ENCODE measurements around the gene MAN1A1. TPM values are rescaled to one million over a fixed set of nuclear protein-coding genes. Genes with fewer than 3 reads are reported as not detected.

The MAN1A1 gene
- total and polyA plus RNA-seq, 4 donors = 68.2 to 209 (median 148) TPM

DNA sequence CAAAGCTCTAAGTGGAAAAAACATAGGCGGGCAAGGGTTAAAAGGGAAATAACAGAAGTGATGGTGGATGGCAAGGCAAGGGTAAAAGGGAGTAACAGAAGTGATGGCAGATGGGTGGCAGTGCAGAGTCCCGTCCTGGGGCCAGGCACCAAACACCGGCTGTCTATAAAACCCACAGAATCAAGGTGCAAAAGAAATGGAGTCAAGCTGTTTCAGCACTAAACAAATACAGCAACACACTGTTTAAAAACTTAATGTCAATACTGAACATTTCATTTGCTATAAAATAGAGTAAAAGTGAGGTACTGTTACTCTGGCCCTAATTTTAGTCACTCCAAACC lies 87.6 kb downstream of the MAN1A1 start (continued):
- TF ChIP-seq, protein P1, sequence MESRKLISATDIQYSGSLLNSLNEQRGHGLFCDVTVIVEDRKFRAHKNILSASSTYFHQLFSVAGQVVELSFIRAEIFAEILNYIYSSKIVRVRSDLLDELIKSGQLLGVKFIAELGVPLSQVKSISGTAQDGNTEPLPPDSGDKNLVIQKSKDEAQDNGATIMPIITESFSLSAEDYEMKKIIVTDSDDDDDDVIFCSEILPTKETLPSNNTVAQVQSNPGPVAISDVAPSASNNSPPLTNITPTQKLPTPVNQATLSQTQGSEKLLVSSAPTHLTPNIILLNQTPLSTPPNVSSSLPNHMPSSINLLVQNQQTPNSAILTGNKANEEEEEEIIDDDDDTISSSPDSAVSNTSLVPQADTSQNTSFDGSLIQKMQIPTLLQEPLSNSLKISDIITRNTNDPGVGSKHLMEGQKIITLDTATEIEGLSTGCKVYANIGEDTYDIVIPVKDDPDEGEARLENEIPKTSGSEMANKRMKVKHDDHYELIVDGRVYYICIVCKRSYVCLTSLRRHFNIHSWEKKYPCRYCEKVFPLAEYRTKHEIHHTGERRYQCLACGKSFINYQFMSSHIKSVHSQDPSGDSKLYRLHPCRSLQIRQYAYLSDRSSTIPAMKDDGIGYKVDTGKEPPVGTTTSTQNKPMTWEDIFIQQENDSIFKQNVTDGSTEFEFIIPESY (IDR thresholded peaks at IDR 0.05) = no peak
- TF ChIP-seq GABPA (IDR thresholded peaks at IDR 0.05 in 1 of 2, conservative IDR thresholded peaks at IDR 0.05 in 1 of 2) = no peak
- TF ChIP-seq RAD21 (IDR thresholded peaks at IDR 0.05) = no peak
- TF ChIP-seq NR2F2 (IDR thresholded peaks at IDR 0.05) = no peak

DNA sequence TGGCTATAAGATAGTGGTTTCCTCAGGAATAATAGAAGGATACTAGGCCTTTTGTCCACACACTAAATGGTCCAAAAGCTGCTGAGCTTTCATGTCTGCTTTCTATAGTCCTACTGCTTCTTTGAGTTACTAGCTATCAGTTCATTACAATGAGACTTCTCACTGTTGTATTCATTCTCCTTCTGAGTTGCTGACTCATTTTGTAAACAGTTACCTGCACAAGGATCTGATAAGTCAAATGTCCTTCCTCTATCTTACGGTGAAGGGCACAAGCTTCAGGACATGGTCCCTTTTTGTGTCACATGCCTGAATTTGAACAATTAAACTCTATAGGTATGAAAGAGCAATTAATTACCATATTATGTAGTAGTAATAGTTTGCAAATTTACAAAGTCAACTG lies 90.5 kb downstream of the MAN1A1 start:
- no peaks in the 10 kb centered on the region for H3K9me3 ChIP-seq (ENCODE audit: control insufficient read depth in 4 of 4, low read length in 3 of 4)
- no peaks in the 10 kb centered on the region for H3K27me3 ChIP-seq (ENCODE audit: control insufficient read depth in 4 of 4, insufficient read depth in 4 of 4, low read length in 3 of 4)
- no peak overlapping the region for H3K9ac ChIP-seq (ENCODE audit: low read depth in 1 of 2, low read length in 2 of 2)
- H3K36me3 ChIP-seq (ENCODE audit: control insufficient read depth in 4 of 4, insufficient read depth in 3 of 4, low read depth in 1 of 4, low read length in 3 of 4) = peaks cover 0 to 3% (median 1%) of the 10 kb centered on the region in 4 donors
- no peak overlapping the region for H3K4me3 ChIP-seq (ENCODE audit: low read depth in 1 of 3, low read length in 3 of 3)
- H3K27ac ChIP-seq (ENCODE audit: low read depth in 1 of 2, low read length in 2 of 2) = no peak overlapping the region
- DNase-seq (ENCODE audit: low spot score) = no peak
- TF ChIP-seq, protein P2, sequence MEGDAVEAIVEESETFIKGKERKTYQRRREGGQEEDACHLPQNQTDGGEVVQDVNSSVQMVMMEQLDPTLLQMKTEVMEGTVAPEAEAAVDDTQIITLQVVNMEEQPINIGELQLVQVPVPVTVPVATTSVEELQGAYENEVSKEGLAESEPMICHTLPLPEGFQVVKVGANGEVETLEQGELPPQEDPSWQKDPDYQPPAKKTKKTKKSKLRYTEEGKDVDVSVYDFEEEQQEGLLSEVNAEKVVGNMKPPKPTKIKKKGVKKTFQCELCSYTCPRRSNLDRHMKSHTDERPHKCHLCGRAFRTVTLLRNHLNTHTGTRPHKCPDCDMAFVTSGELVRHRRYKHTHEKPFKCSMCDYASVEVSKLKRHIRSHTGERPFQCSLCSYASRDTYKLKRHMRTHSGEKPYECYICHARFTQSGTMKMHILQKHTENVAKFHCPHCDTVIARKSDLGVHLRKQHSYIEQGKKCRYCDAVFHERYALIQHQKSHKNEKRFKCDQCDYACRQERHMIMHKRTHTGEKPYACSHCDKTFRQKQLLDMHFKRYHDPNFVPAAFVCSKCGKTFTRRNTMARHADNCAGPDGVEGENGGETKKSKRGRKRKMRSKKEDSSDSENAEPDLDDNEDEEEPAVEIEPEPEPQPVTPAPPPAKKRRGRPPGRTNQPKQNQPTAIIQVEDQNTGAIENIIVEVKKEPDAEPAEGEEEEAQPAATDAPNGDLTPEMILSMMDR (IDR thresholded peaks at IDR 0.05; ENCODE audit: low read depth, low read length, missing input control) = no peak
- no peak for TF ChIP-seq SP1 (IDR thresholded peaks at IDR 0.05)
- TF ChIP-seq HNF4G (IDR thresholded peaks at IDR 0.05) = no peak
- H3K4me1 ChIP-seq (ENCODE audit: control insufficient read depth in 4 of 4, insufficient read depth in 4 of 4, low read length in 3 of 4) = peaks cover 3 to 23% (median 9%) of the 10 kb centered on the region in 4 donors
- 32% methylated on average over 1 of the region's 1 CpG for WGBS

DNA sequence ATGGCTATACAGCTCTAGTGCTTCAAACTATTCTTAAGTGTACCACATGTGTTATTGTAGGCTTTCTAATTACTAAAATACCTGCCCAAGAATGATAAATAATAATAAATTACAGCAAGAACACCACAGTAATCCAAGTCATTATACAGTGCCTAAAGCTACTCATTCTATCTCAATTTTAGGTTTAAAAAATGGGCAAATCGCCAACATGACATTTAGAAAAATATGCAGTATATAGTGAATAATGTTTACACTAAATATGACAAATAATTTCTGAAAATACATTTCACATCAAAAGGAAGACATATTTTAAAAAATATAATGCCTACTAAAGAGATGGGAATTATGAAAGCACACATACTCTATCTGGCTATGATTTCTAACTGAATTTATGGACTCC lies 91.8 kb downstream of the MAN1A1 start:
- Histone ChIP-seq H3K4me3 (ENCODE audit: low read depth in 1 of 3, low read length in 3 of 3) (no peak overlapping the region), H3K9ac (ENCODE audit: low read depth in 1 of 2, low read length in 2 of 2) (no peak overlapping the region), H3K36me3 (ENCODE audit: control insufficient read depth in 4 of 4, insufficient read depth in 3 of 4, low read depth in 1 of 4, low read length in 3 of 4) (peaks cover 0 to 6% (median under 1%) of the 10 kb centered on the region in 4 donors), H3K4me1 (ENCODE audit: control insufficient read depth in 4 of 4, insufficient read depth in 4 of 4, low read length in 3 of 4) (peaks cover 3 to 23% (median 9%) of the 10 kb centered on the region in 4 donors), H3K27ac (ENCODE audit: low read depth in 1 of 2, low read length in 2 of 2) (no peak overlapping the region), H3K9me3 (ENCODE audit: control insufficient read depth in 4 of 4, low read length in 3 of 4) (no peaks in the 10 kb centered on the region), H3K27me3 (ENCODE audit: control insufficient read depth in 4 of 4, insufficient read depth in 4 of 4, low read length in 3 of 4) (no peaks in the 10 kb centered on the region)
- WGBS = 97% methylated on average over 1 of the region's 1 CpG
- DNase-seq (ENCODE audit: low spot score) = no peak
- TF ChIP-seq HNF4G (IDR thresholded peaks at IDR 0.05) = no peak
- TF ChIP-seq NR2F2 (IDR thresholded peaks at IDR 0.05) = no peak
- TF ChIP-seq, protein P1 (IDR thresholded peaks at IDR 0.05) = no peak
- TF ChIP-seq YY1 (IDR thresholded peaks at IDR 0.05) = no peak
- no peak for TF ChIP-seq TAF1 (conservative IDR thresholded peaks at IDR 0.05)
- no peak for TF ChIP-seq GABPA (IDR thresholded peaks at IDR 0.05 in 1 of 2, conservative IDR thresholded peaks at IDR 0.05 in 1 of 2)
- TF ChIP-seq FOXA2 (IDR thresholded peaks at IDR 0.05) = no peak
- no peak for TF ChIP-seq FOXA1 (IDR thresholded peaks at IDR 0.05)
- TF ChIP-seq, protein P2 (IDR thresholded peaks at IDR 0.05; ENCODE audit: low read depth, low read length, missing input control) = no peak
- TF ChIP-seq JUND (IDR thresholded peaks at IDR 0.05) = no peak
- no peak for TF ChIP-seq RAD21 (IDR thresholded peaks at IDR 0.05)
- no peak for TF ChIP-seq HNF4A (conservative IDR thresholded peaks at IDR 0.05)
- TF ChIP-seq EGR1 (IDR thresholded peaks at IDR 0.05; ENCODE audit: low read depth in 2 of 2) = no peak
- TF ChIP-seq RXRA (IDR thresholded peaks at IDR 0.05) = no peak
- TF ChIP-seq SP1 (IDR thresholded peaks at IDR 0.05) = no peak

Measured in liver (tissue), 9 donors.